SK-N-SH treated with all-trans-retinoic acid at 6 μM for 48 hours (cell line): ENCODE data around the gene PRSS1.

Experiments used
- ARNTL ChIP-seq: fragments of 450-650 bp; formaldehyde crosslinking; IDR thresholded peaks from 2 replicates; pipeline ENCODE4 v1.5.0; 2020; ENCODE audit warnings: low read depth, mild to moderate bottlenecking, moderate library complexity, borderline replicate concordance
- BACH2 ChIP-seq: fragments of 250-450 bp; sonication (Bioruptor Pico); IDR thresholded peaks from 2 replicates; pipeline ENCODE4 v1.9.0; 2021; ENCODE audit warnings: mild to moderate bottlenecking, borderline replicate concordance
- ESRRG ChIP-seq: fragments of 250-450 bp; sonication (Bioruptor Pico); IDR thresholded peaks from 2 replicates; pipeline ENCODE4 v1.6.1; 2021; ENCODE audit warnings: mild to moderate bottlenecking
- OSR1 ChIP-seq: fragments of 250-450 bp; sonication (Bioruptor Pico); IDR thresholded peaks from 2 replicates; pipeline ENCODE4 v1.8.0; 2022; ENCODE audit warnings: moderate library complexity, mild to moderate bottlenecking, inconsistent platforms
- RARB ChIP-seq: fragments of 250-450 bp; sonication (Bioruptor Pico); IDR thresholded peaks from 2 replicates; pipeline ENCODE4 v1.8.0; 2021; ENCODE audit warnings: mild to moderate bottlenecking, moderate library complexity
- TCF4 ChIP-seq: fragments of 250-450 bp; sonication (Bioruptor Pico); IDR thresholded peaks from 2 replicates; pipeline ENCODE4 v1.8.0; 2021; ENCODE audit warnings: mild to moderate bottlenecking, moderate library complexity, borderline replicate concordance
- TOX ChIP-seq: fragments of 250-450 bp; sonication (Bioruptor Pico); IDR thresholded peaks from 2 replicates; pipeline ENCODE4 v1.8.0; 2021; ENCODE audit warnings: mild to moderate bottlenecking, moderate library complexity, borderline replicate concordance
- ZNF565 ChIP-seq: fragments of 450-650 bp; formaldehyde crosslinking; conservative IDR thresholded peaks from 2 replicates; pipeline ENCODE4 v1.5.0; 2020; ENCODE audit warnings: low read depth, mild to moderate bottlenecking, moderate library complexity
- TF ChIP-seq, protein P1 (sequence below): fragments of 250-450 bp; sonication (Bioruptor Pico); IDR thresholded peaks from 2 replicates; pipeline ENCODE4 v1.5.0; 2020; ENCODE audit warnings: mild to moderate bottlenecking, moderate library complexity
- TF ChIP-seq, protein P2 (sequence below): fragments of 250-450 bp; sonication (Bioruptor Pico); IDR thresholded peaks from 2 replicates; pipeline ENCODE4 v1.8.0; 2021; ENCODE audit warnings: low read depth, mild to moderate bottlenecking, moderate library complexity, borderline replicate concordance
- TF ChIP-seq, protein P3 (sequence below): fragments of 250-450 bp; sonication (Bioruptor Pico); IDR thresholded peaks from 2 replicates; pipeline ENCODE4 v1.5.1; 2020; ENCODE audit warnings: low read depth, mild to moderate bottlenecking, moderate library complexity

DNA sequence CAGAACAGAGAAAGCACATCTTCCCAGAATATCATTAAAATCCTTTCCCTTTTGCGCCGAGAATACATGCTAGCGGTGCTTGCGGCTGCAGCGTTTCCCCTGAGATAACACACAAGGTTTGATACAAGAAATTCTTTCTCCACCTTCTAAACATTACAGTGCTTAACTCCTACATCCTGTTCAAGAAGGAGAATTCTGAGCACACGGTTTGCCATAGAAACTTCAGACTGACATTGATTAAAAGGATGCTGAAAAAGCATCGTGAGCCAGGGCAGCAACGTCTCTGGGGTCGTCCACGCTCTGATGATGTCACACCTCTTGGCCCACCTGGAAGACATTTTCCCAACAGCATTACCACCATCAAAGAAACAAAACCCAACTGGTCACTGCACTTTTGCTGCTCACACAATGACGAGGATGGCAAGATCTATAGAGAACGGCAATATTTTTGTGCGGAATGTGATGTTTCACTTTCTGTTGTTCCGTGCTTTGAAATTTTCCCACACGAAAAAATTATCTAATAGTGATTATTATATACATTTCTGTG, 27.0 kb upstream of the PRSS1 start:
- TF ChIP-seq, protein P1, sequence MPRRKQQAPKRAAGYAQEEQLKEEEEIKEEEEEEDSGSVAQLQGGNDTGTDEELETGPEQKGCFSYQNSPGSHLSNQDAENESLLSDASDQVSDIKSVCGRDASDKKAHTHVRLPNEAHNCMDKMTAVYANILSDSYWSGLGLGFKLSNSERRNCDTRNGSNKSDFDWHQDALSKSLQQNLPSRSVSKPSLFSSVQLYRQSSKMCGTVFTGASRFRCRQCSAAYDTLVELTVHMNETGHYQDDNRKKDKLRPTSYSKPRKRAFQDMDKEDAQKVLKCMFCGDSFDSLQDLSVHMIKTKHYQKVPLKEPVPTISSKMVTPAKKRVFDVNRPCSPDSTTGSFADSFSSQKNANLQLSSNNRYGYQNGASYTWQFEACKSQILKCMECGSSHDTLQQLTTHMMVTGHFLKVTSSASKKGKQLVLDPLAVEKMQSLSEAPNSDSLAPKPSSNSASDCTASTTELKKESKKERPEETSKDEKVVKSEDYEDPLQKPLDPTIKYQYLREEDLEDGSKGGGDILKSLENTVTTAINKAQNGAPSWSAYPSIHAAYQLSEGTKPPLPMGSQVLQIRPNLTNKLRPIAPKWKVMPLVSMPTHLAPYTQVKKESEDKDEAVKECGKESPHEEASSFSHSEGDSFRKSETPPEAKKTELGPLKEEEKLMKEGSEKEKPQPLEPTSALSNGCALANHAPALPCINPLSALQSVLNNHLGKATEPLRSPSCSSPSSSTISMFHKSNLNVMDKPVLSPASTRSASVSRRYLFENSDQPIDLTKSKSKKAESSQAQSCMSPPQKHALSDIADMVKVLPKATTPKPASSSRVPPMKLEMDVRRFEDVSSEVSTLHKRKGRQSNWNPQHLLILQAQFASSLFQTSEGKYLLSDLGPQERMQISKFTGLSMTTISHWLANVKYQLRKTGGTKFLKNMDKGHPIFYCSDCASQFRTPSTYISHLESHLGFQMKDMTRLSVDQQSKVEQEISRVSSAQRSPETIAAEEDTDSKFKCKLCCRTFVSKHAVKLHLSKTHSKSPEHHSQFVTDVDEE (CRISPR knock-in tag) = no peak
- TF ChIP-seq BACH2 (CRISPR knock-in tag) (no peak), TCF4 (CRISPR knock-in tag) (no peak), TOX (CRISPR knock-in tag) (no peak), RARB (CRISPR knock-in tag) (no peak), ESRRG (CRISPR knock-in tag) (no peak), OSR1 (CRISPR knock-in tag) (no peak), ZNF565 (CRISPR knock-in tag) (no peak), ARNTL (CRISPR knock-in tag) (no peak)
- TF ChIP-seq, protein P2, sequence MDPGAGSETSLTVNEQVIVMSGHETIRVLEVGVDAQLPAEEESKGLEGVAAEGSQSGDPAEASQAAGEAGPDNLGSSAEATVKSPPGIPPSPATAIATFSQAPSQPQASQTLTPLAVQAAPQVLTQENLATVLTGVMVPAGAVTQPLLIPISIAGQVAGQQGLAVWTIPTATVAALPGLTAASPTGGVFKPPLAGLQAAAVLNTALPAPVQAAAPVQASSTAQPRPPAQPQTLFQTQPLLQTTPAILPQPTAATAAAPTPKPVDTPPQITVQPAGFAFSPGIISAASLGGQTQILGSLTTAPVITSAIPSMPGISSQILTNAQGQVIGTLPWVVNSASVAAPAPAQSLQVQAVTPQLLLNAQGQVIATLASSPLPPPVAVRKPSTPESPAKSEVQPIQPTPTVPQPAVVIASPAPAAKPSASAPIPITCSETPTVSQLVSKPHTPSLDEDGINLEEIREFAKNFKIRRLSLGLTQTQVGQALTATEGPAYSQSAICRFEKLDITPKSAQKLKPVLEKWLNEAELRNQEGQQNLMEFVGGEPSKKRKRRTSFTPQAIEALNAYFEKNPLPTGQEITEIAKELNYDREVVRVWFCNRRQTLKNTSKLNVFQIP (CRISPR knock-in tag) = no peak
- TF ChIP-seq, protein P3, sequence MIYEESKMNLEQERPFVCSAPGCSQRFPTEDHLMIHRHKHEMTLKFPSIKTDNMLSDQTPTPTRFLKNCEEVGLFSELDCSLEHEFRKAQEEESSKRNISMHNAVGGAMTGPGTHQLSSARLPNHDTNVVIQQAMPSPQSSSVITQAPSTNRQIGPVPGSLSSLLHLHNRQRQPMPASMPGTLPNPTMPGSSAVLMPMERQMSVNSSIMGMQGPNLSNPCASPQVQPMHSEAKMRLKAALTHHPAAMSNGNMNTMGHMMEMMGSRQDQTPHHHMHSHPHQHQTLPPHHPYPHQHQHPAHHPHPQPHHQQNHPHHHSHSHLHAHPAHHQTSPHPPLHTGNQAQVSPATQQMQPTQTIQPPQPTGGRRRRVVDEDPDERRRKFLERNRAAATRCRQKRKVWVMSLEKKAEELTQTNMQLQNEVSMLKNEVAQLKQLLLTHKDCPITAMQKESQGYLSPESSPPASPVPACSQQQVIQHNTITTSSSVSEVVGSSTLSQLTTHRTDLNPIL (CRISPR knock-in tag) = no peak
